Measurements from ENCODE around the gene TTYH3.

Gene TTYH3

GRCh38 chr7:2639695-2640481 lies 8.1 kb downstream of the TTYH3 start:
- no peak for DNase-seq (ENCODE audit: low spot score in 2 of 2)
- no peak overlapping the region for H3K4me3 ChIP-seq
- no peaks in the 10 kb centered on the region for H3K4me1 ChIP-seq
- in situ Hi-C loops (cut with MboI; ENCODE audit: low sequenced_read_pairs), result no loop called here
- no peaks in the 10 kb centered on the region for H3K9me3 ChIP-seq
- no peaks in the 10 kb centered on the region for H3K27me3 ChIP-seq (ENCODE audit: low read depth)
- H3K36me3 ChIP-seq (replicated peaks), result no peaks in the 10 kb centered on the region

GRCh38 chr7:2640482-2640830 lies 8.7 kb downstream of the TTYH3 start:
- no peaks in the 10 kb centered on the region for H3K4me1 ChIP-seq
- no peaks in the 10 kb centered on the region for H3K36me3 ChIP-seq (replicated peaks)
- no peak overlapping the region for H3K4me3 ChIP-seq
- H3K9me3 ChIP-seq, result no peaks in the 10 kb centered on the region
- in situ Hi-C loops (cut with MboI; ENCODE audit: low sequenced_read_pairs), result no loop called here
- H3K27me3 ChIP-seq (ENCODE audit: low read depth), result no peaks in the 10 kb centered on the region
- no peak for DNase-seq (ENCODE audit: low spot score in 2 of 2)

- Histone ChIP-seq H3K4me3 (no peak overlapping the region), H3K4me1 (no peaks in the 10 kb centered on the region), H3K36me3 (replicated peaks) (no peaks in the 10 kb centered on the region), H3K27me3 (ENCODE audit: low read depth) (no peaks in the 10 kb centered on the region), H3K9me3 (no peaks in the 10 kb centered on the region)
- in situ Hi-C loops (cut with MboI; ENCODE audit: low sequenced_read_pairs), result no loop called here
- no peak for DNase-seq (ENCODE audit: low spot score in 2 of 2)
Observed at GRCh38 chr7:2640846-2641316, 9.1 kb downstream of the TTYH3 start.

- no peaks in the 10 kb centered on the region for H3K4me1 ChIP-seq
Observed at GRCh38 chr7:2641406-2642393, 9.9 kb downstream of the TTYH3 start.

GRCh38 chr7:2643386-2644219 lies 11.8 kb downstream of the TTYH3 start:
- Histone ChIP-seq H3K9me3 (no peaks in the 10 kb centered on the region), H3K4me1 (no peaks in the 10 kb centered on the region), H3K27me3 (ENCODE audit: low read depth) (no peaks in the 10 kb centered on the region), H3K4me3 (no peak overlapping the region), H3K36me3 (replicated peaks) (0 out of 2 replicates have a peak, but pooled peaks cover 2% of the 10 kb centered on the region)
- DNase-seq (ENCODE audit: low spot score in 2 of 2), result no peak
- in situ Hi-C loops (cut with MboI; ENCODE audit: low sequenced_read_pairs), result no loop called here

More at GRCh38 chr7:2641406-2642393, 9.9 kb downstream of the TTYH3 start:
- DNase-seq (ENCODE audit: low spot score in 2 of 2), result peak in 1 of 2 experiments; percentile 59
- Histone ChIP-seq H3K9me3 (no peaks in the 10 kb centered on the region), H3K36me3 (replicated peaks) (no peaks in the 10 kb centered on the region), H3K27me3 (ENCODE audit: low read depth) (no peaks in the 10 kb centered on the region), H3K4me3 (no peak overlapping the region)
- in situ Hi-C loops (cut with MboI; ENCODE audit: low sequenced_read_pairs), result no loop called here

GRCh38 chr7:2644220-2644561 lies 12.4 kb downstream of the TTYH3 start:
- H3K4me3 ChIP-seq, result no peak overlapping the region
- H3K27me3 ChIP-seq (ENCODE audit: low read depth), result no peaks in the 10 kb centered on the region
- H3K9me3 ChIP-seq, result no peaks in the 10 kb centered on the region
- H3K36me3 ChIP-seq (replicated peaks), result 0 out of 2 replicates have a peak, but pooled peaks cover 2% of the 10 kb centered on the region
- no peaks in the 10 kb centered on the region for H3K4me1 ChIP-seq
- in situ Hi-C loops (cut with MboI; ENCODE audit: low sequenced_read_pairs), result no loop called here
- DNase-seq (ENCODE audit: low spot score in 2 of 2), result no peak

GRCh38 chr7:2644562-2645273 lies 12.9 kb downstream of the TTYH3 start:
- 0 out of 2 replicates have a peak, but pooled peaks cover 2% of the 10 kb centered on the region for H3K36me3 ChIP-seq (replicated peaks)
- no peak overlapping the region for H3K4me3 ChIP-seq
- H3K4me1 ChIP-seq, result no peaks in the 10 kb centered on the region
- in situ Hi-C loops (cut with MboI; ENCODE audit: low sequenced_read_pairs), result no loop called here
- no peaks in the 10 kb centered on the region for H3K27me3 ChIP-seq (ENCODE audit: low read depth)
- H3K9me3 ChIP-seq, result no peaks in the 10 kb centered on the region
- DNase-seq (ENCODE audit: low spot score in 2 of 2), result no peak

GRCh38 chr7:2645274-2645868 lies 13.6 kb downstream of the TTYH3 start:
- Histone ChIP-seq H3K4me3 (no peak overlapping the region), H3K36me3 (replicated peaks) (0 out of 2 replicates have a peak, but pooled peaks cover 2% of the 10 kb centered on the region), H3K4me1 (no peaks in the 10 kb centered on the region)

GRCh38 chr7:2646336-2646679 lies 14.5 kb downstream of the TTYH3 start:
- H3K36me3 ChIP-seq (replicated peaks), result 0 out of 2 replicates have a peak, but pooled peaks cover 2% of the 10 kb centered on the region
- no peak for DNase-seq (ENCODE audit: low spot score in 2 of 2)
- in situ Hi-C loops (cut with MboI; ENCODE audit: low sequenced_read_pairs), result no loop called here
- H3K4me1 ChIP-seq, result no peaks in the 10 kb centered on the region
- H3K9me3 ChIP-seq, result no peaks in the 10 kb centered on the region
- H3K4me3 ChIP-seq, result no peak overlapping the region
- no peaks in the 10 kb centered on the region for H3K27me3 ChIP-seq (ENCODE audit: low read depth)

More at GRCh38 chr7:2645274-2645868, 13.6 kb downstream of the TTYH3 start:
- Histone ChIP-seq H3K9me3 (no peaks in the 10 kb centered on the region), H3K27me3 (ENCODE audit: low read depth) (no peaks in the 10 kb centered on the region)
- in situ Hi-C loops (cut with MboI; ENCODE audit: low sequenced_read_pairs), result no loop called here
- DNase-seq (ENCODE audit: low spot score in 2 of 2), result no peak

- Histone ChIP-seq H3K36me3 (replicated peaks) (0 out of 2 replicates have a peak, but pooled peaks cover 2% of the 10 kb centered on the region), H3K4me3 (no peak overlapping the region), H3K4me1 (no peaks in the 10 kb centered on the region), H3K27me3 (ENCODE audit: low read depth) (no peaks in the 10 kb centered on the region), H3K9me3 (no peaks in the 10 kb centered on the region)
- in situ Hi-C loops (cut with MboI; ENCODE audit: low sequenced_read_pairs), result no loop called here
- no peak for DNase-seq (ENCODE audit: low spot score in 2 of 2)
Observed at GRCh38 chr7:2646680-2647571, 15.1 kb downstream of the TTYH3 start.

- 0 out of 2 replicates have a peak, but pooled peaks cover 2% of the 10 kb centered on the region for H3K36me3 ChIP-seq (replicated peaks)
- no peaks in the 10 kb centered on the region for H3K27me3 ChIP-seq (ENCODE audit: low read depth)
- in situ Hi-C loops (cut with MboI; ENCODE audit: low sequenced_read_pairs), result no loop called here
- H3K4me1 ChIP-seq, result no peaks in the 10 kb centered on the region
- H3K4me3 ChIP-seq, result no peak overlapping the region
- DNase-seq (ENCODE audit: low spot score in 2 of 2), result no peak
- H3K9me3 ChIP-seq, result no peaks in the 10 kb centered on the region
Observed at GRCh38 chr7:2647594-2648172, 15.9 kb downstream of the TTYH3 start.

Data from HAP-1 (cell line).